ENCODE measurements around the gene GRAP2.
A peak's percentile ranks its signal among the peaks of the same experiment; 100 is the strongest.

Gene GRAP2

DNA sequence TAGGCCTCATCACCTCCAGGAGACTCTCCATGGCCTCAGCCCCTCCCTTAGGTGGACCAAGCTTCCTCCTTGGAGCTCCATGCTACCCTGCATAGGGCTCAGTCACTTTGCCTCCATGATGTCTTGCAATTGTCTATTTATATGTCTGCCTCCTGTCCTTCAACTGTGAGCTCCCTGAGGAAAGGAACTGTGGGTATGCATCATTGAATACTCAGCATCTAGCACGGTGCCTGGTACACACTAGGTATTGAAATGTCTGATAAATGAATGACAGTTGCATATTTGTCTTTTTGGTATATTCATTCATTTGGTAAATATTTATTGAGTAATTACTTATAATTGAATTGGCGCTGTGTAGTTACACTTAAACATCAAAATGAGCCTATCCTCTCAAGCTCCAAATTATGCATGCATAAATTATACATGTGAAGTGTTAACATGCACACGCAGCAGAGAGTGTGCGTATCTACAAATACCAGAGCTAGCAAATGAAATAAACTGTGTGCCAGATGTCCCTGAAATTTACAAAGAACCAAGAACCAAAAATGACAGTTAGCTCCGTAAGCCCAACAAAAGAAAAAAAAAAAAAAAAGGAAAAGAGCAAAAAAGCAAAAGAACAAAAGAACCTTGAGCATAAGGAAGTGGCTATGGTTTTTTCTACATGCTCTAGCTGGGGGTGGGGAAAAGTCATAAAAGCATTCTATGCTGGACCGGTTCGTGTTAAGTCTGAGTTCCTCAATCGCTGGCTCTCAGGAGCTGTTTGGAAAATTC lies 25.2 kb downstream of the GRAP2 start:
- Mint-ChIP-seq H3K4me1 (ENCODE audit: low read depth) (peaks cover 55% of the 10 kb centered on the region), H3K36me3 (ENCODE audit: low read depth) (peaks cover 6% of the 10 kb centered on the region), H3K27ac (no peak overlapping the region), H3K27me3 (no peaks in the 10 kb centered on the region), H3K4me3 (no peak overlapping the region), H3K9me3 (no peaks in the 10 kb centered on the region)

DNA sequence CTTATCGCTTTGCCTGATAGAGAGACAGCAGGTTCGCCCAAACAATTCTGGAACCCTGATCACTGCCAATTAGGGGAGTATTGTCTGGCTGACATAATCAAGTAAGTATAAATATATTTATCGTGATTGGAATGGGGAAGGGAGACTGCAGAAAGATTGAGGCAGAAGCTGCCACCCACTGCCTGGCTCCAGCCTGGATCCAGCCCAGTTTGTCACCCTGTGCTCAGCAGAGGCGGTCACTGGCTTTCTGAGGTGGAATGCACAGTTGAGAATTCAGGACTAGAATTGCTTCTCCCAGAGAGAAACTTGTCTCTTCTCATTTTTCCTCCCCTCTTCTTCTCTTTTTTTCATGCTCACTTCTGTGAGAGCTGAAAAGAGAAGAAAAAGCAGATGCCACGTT lies 25.9 kb downstream of the GRAP2 start:
- Mint-ChIP-seq H3K36me3 (ENCODE audit: low read depth) (peaks cover 6% of the 10 kb centered on the region), H3K4me3 (no peak overlapping the region), H3K27ac (no peak overlapping the region), H3K9me3 (no peaks in the 10 kb centered on the region), H3K27me3 (no peaks in the 10 kb centered on the region), H3K4me1 (ENCODE audit: low read depth) (peaks cover 49% of the 10 kb centered on the region)

DNA sequence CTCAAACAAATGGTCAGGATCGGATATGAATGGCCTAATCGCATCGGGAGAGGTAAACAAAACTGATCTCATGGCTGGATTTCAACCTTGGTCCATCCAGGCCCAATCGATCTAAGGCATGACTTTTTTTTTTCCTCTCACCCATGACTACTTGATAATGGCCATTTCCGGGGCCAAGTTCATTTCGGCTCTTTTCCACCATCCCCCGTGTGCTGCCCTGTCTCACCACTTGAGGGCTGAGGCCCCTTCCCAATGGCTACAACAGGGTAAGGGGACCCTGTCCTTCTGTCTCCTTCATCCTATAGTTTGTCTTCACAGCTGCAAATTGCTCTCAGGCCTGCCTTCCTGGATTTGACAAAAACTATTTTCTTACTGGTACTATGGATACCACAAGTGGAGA lies 26.7 kb downstream of the GRAP2 start:
- peaks cover 42% of the 10 kb centered on the region for H3K4me1 Mint-ChIP-seq (ENCODE audit: low read depth)
- H3K27me3 Mint-ChIP-seq = no peaks in the 10 kb centered on the region
- H3K27ac Mint-ChIP-seq = no peak overlapping the region
- H3K4me3 Mint-ChIP-seq = no peak overlapping the region
- no peaks in the 10 kb centered on the region for H3K9me3 Mint-ChIP-seq
- peaks cover 6% of the 10 kb centered on the region for H3K36me3 Mint-ChIP-seq (ENCODE audit: low read depth)

DNA sequence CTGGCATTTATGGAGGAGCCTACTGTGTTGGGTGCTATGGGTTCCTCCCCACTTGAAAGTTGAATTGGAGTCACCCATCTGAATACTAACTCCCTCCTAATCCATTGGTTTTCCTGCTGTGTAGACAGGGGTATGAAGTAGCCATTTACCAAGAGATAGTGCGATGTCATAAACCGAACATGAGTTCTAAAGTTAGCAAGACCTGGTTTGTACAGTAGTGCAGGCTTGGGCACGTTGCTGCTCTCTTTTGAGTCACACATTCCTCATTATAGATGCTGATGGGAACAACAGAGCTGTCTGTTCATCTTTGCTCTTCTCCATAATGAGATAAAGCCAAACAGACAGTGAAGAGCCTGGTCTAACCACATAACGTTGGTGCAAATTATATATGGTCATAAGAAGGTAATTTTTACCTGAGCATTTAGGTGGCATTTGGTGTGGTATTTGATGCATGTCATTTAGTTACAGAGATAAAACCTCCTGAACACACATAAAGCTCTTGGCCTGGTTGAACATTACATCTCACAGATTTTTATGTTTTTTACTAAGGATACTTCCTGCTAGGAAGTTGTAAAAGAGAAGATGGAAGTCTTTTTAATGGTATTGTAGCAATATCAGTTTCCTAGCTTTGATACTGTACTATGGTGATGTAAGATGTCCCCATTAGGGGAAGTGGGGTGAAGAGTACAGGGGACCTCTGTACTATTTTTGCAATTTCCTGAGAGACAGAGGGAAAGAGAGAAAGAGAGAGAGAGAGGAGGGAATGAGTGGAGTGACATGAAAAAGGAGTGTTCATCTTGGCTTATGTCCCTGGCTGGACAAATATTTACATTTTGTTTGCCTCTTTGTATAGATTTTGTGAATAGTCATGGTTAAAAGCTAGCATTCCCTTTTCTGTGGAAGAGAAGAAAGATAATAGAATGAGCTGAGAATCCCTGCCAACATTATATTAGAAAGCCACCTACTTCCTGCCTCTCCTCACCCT lies 27.9 kb downstream of the GRAP2 start:
- H3K27ac Mint-ChIP-seq = no peak overlapping the region
- no peak overlapping the region for H3K4me3 Mint-ChIP-seq
- peaks cover 42% of the 10 kb centered on the region for H3K4me1 Mint-ChIP-seq (ENCODE audit: low read depth)
- no peaks in the 10 kb centered on the region for H3K27me3 Mint-ChIP-seq
- H3K9me3 Mint-ChIP-seq = no peaks in the 10 kb centered on the region
- peaks cover 6% of the 10 kb centered on the region for H3K36me3 Mint-ChIP-seq (ENCODE audit: low read depth)

DNA sequence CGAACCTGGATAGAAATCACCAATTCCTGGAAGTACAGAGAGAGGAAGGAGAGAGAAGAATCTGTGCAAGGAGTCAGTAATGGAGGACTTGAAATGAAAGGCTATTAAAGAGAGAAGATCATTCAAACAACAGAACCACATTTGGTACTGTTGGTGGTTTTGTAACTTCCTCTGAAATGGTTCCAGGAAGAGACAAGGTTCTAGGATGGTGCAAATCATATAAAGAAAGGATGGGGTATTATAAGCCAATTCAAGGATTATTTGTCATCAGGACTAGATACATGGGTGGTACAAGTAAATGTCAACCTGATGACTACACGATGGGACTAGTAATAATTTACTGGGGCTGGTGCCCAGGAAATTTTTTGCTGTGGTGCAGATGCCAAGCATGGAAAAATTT lies 30.4 kb downstream of the GRAP2 start:
- H3K4me1 Mint-ChIP-seq (ENCODE audit: low read depth) = peaks cover 42% of the 10 kb centered on the region
- peaks cover 16% of the 10 kb centered on the region for H3K36me3 Mint-ChIP-seq (ENCODE audit: low read depth)
- H3K4me3 Mint-ChIP-seq = no peak overlapping the region
- no peak overlapping the region for H3K27ac Mint-ChIP-seq
- no peaks in the 10 kb centered on the region for H3K9me3 Mint-ChIP-seq
- no peaks in the 10 kb centered on the region for H3K27me3 Mint-ChIP-seq

DNA sequence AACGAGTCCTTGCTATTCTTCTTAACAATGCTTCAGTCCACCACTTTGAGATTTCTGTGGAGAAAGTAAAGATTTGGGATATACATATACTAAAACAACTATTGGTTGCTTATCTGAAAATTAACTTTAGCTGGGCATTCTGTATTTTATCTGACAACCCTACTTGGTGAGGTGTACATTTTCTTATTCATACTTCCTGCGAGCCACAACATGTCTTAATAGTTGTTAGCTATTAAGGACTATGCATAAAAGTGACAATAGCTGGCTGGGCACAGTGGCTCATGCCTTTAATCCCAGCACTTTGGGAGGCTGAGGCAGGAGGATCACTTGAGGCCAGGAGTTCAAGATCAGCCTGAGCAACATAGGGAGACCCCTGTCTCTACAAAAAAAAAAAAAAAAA lies 31.3 kb downstream of the GRAP2 start:
- H3K4me1 Mint-ChIP-seq (ENCODE audit: low read depth) = peaks cover 47% of the 10 kb centered on the region
- no peaks in the 10 kb centered on the region for H3K27me3 Mint-ChIP-seq
- H3K4me3 Mint-ChIP-seq = no peak overlapping the region
- no peaks in the 10 kb centered on the region for H3K9me3 Mint-ChIP-seq
- peaks cover 14% of the 10 kb centered on the region for H3K36me3 Mint-ChIP-seq (ENCODE audit: low read depth)
- H3K27ac Mint-ChIP-seq = no peak overlapping the region

DNA sequence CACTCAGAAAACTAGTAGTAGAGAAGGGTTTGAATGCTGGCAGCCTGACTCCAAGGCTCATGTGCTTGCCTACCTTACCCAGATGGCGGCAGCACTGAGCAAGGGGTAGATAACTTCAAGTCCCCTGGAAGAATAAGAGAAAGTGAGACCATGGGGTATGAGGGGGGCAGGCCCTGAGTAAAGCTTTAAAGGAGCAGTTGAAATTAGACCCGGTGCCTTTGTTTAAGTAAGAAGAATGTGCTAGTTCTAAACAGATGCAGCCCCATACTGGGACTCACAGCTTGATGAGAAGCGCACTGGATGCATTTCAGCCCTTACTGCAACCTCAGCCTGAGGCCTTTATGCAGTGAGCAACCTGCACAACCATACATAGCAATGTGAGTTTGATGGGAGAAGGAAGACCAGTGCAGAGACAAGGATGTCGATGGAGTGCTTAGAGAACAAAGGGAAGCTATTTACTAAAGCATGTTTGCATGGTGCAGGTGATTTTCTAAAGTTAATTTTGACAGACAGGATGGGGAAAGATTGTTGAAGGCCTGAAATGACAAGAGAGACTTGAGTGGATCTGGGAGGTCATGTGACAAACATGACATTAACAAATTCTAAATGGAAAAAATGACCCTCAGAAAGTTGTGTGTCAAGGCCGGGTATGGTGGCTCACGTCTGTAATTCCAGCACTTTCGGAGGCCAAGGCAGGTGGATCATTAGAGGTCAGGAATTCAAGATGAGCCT lies 32.2 kb downstream of the GRAP2 start:
- peak overlapping the region; percentile 93 for H3K27ac Mint-ChIP-seq
- H3K4me3 Mint-ChIP-seq = peak overlapping the region; percentile 81
- H3K27me3 Mint-ChIP-seq = no peaks in the 10 kb centered on the region
- peaks cover 56% of the 10 kb centered on the region for H3K4me1 Mint-ChIP-seq (ENCODE audit: low read depth)
- H3K36me3 Mint-ChIP-seq (ENCODE audit: low read depth) = peaks cover 10% of the 10 kb centered on the region
- no peaks in the 10 kb centered on the region for H3K9me3 Mint-ChIP-seq

DNA sequence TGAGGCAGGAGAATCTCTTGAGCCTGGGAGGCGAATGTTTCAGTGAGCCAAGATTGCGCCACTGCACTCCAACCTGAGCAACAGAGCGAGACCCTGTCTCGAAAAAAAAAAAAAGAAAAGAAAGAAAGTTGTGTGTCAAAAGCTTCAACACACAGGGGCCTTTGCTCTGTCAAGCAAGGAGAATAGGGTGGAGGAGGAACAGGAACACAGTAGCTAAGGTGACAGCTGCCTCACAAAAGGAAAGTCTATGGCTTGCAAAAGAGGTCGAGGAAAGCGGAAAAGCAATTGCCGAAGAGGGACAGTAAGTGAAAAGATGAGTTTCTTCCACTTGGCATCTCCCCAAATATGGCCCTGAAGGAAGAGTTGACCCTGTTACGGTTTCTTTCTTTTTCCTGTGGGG lies 32.9 kb downstream of the GRAP2 start:
- Mint-ChIP-seq H3K4me3 (peak overlapping the region; percentile 81), H3K4me1 (ENCODE audit: low read depth) (peaks cover 63% of the 10 kb centered on the region), H3K27me3 (no peaks in the 10 kb centered on the region), H3K36me3 (ENCODE audit: low read depth) (peaks cover 10% of the 10 kb centered on the region), H3K9me3 (no peaks in the 10 kb centered on the region), H3K27ac (peak overlapping the region; percentile 93)

DNA sequence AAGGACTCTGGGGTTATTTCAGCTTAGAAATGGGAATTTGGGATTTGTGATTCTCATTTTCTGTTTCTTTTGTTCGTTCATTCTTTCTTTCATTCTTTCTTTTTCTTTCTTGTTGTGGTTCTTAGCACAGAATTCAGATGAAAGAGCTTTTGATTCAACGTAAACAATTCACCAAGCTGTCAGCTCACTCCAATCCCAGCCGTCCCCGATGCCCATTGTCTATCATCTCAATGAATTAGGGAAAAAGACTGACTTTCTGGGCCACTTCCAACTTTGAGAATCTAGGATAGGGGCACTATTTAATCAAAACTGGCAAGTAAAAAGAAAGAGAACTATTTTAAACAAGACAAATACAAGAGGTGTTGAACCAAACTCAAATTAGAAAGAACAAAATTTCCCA lies 34.2 kb downstream of the GRAP2 start:
- Mint-ChIP-seq H3K9me3 (no peaks in the 10 kb centered on the region), H3K4me1 (ENCODE audit: low read depth) (peaks cover 75% of the 10 kb centered on the region), H3K36me3 (ENCODE audit: low read depth) (peaks cover 10% of the 10 kb centered on the region), H3K27ac (peak overlapping the region; percentile 93), H3K4me3 (peak overlapping the region; percentile 81), H3K27me3 (no peaks in the 10 kb centered on the region)

DNA sequence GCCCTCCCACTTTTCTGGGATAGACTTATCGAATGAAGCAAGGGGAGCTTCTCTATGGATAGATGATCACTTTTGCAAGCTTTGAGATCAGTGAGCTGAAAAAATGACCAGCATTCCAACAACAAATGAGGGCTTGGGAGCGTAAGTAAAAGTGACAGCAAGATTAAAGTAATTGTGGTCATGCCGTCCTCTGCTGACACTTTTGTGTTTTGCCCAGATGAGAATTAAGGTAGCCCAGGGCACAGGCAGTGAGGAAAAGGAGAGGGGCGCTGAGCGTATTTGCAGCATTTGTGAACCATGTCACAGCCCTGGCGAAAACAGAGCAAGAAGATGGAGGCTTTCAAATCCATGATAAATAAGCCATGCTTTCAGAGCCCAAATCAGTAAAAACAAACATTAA lies 34.7 kb downstream of the GRAP2 start:
- Mint-ChIP-seq H3K9me3 (no peaks in the 10 kb centered on the region), H3K4me1 (ENCODE audit: low read depth) (peaks cover 80% of the 10 kb centered on the region), H3K4me3 (peak overlapping the region; percentile 81), H3K27me3 (no peaks in the 10 kb centered on the region), H3K27ac (peak overlapping the region; percentile 87), H3K36me3 (ENCODE audit: low read depth) (peaks cover 14% of the 10 kb centered on the region)

DNA sequence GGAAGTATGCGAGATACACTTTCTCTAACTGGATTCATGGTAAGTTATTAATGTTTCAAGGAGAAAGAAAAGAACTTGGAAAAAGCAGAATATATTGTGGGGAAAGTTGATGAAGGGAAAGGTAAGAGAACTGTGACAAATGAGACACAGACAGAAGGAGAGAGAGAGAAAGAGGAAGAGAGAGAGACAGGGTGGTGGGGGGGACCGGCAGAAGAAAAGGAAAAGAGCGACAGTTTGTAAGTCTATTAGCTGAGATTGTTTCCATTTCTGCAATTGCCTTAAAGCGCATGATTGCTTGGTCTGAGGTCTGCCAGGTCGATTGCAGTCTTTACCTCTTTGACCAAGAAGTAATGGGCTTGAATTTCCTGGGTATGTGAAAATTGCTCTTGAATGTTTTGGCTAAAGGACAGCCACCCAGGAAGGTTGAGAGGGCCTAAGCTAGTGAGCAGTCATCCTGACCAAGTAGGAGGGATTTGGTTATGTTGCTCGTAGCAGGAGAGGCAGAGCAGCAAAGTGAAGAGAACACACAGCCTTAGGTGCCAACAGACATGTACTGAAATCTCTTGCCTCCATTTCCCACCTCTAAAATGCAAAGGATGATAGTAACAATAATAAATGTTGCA lies 35.8 kb downstream of the GRAP2 start:
- Mint-ChIP-seq H3K4me3 (peak overlapping the region; percentile 81), H3K9me3 (no peaks in the 10 kb centered on the region), H3K36me3 (ENCODE audit: low read depth) (peaks cover 16% of the 10 kb centered on the region), H3K27ac (peak overlapping the region; percentile 87), H3K4me1 (ENCODE audit: low read depth) (peaks cover 90% of the 10 kb centered on the region), H3K27me3 (no peaks in the 10 kb centered on the region)

DNA sequence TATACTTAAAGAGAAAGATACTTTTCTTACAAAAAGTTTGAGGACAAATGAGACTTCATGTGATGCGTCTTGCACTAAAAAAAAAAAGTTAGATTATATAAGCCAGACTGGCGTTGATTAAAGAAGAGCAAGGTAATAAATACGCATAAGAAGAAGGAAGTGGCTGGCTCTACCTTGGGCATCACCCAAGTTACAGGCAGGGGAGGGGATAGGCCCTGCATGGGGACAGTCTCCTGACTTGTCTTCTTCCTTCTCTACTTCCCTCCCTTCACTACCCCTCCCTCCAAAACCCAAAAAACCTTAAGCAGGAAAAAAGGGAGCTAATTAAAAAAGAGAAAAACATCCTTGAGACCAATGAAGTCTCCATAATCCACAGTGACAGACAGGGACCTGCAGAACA lies 37.0 kb downstream of the GRAP2 start:
- H3K27me3 Mint-ChIP-seq = no peaks in the 10 kb centered on the region
- H3K36me3 Mint-ChIP-seq (ENCODE audit: low read depth) = peaks cover 18% of the 10 kb centered on the region
- H3K9me3 Mint-ChIP-seq = no peaks in the 10 kb centered on the region
- peak overlapping the region; percentile 87 for H3K27ac Mint-ChIP-seq
- peaks cover 98% of the 10 kb centered on the region for H3K4me1 Mint-ChIP-seq (ENCODE audit: low read depth)
- H3K4me3 Mint-ChIP-seq = peak overlapping the region; percentile 81

DNA sequence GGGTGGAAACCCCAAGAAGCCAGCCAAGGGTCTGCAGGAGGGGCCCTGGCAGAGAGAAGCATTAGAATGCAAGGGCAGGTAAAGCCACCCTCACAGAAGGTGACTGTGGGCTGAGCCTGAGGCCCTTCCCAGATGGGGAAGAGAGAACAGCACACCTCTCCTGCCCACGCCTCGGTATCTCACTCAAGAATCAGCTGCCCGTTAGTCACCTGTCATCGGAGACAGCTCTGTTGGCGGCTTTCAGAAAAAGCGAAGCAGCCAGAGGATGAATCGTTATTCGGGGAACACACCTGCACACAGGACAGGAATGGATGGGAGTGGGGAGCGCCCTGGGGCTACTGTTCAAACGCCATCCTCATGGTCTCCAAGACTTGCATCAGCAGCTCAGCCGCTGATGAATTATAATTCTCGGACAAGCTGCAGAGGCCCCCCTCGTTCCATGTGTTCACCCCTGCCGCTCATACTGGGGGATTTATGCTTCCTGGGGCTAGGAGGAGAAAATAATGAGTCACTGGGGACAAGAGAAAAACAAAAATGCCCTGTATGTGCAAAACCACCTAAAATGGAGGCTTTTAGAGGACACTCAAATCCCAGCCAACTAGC lies 37.7 kb downstream of the GRAP2 start:
- peaks cover 98% of the 10 kb centered on the region for H3K4me1 Mint-ChIP-seq (ENCODE audit: low read depth)
- peaks cover 18% of the 10 kb centered on the region for H3K36me3 Mint-ChIP-seq (ENCODE audit: low read depth)
- H3K27me3 Mint-ChIP-seq = no peaks in the 10 kb centered on the region
- peak overlapping the region; percentile 87 for H3K27ac Mint-ChIP-seq
- H3K4me3 Mint-ChIP-seq = peak overlapping the region; percentile 81
- no peaks in the 10 kb centered on the region for H3K9me3 Mint-ChIP-seq

DNA sequence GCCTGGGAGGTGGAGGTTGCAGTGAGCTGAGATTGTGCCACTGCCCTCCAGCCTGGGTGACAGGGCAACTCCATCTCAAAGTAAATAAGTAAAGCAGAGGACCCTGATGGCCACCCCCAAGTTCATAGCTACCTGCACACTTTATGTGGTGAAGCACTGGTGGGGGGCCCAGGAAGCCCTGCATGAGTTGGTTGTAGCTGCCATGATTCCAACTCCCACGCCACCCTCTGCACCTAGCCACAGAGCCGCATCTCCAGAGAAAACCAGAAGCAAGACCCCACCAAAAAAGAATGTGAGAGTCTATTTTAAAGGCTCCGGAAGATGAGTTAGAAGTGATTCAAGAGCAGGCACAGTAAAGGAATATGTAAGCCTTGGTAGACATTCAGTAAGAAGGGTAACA lies 38.9 kb downstream of the GRAP2 start:
- no peaks in the 10 kb centered on the region for H3K9me3 Mint-ChIP-seq
- H3K36me3 Mint-ChIP-seq (ENCODE audit: low read depth) = peaks cover 20% of the 10 kb centered on the region
- peak overlapping the region; percentile 43 for H3K4me3 Mint-ChIP-seq
- H3K4me1 Mint-ChIP-seq (ENCODE audit: low read depth) = peaks cover 98% of the 10 kb centered on the region
- H3K27ac Mint-ChIP-seq = peak overlapping the region; percentile 84
- no peaks in the 10 kb centered on the region for H3K27me3 Mint-ChIP-seq
